GM19351 (cell line): ENCODE measurements around the gene PEX13.
A peak's percentile ranks its signal among the peaks of the same experiment; 100 is the strongest.
"Not testable (repeated sequence)": the region's sequence is repeated elsewhere in the genome, so short reads cannot be mapped to it uniquely, and the experiment has no call there.

Source experiments
- ATAC-seq: cut with Tn5 transposase; IDR thresholded peaks from one replicate; pipeline ENCODE4 v1.9.1; 2021; ENCODE audit warnings: mild to moderate bottlenecking, moderate library complexity; ENCODE audit not compliant: unreplicated experiment

The PEX13 gene

DNA sequence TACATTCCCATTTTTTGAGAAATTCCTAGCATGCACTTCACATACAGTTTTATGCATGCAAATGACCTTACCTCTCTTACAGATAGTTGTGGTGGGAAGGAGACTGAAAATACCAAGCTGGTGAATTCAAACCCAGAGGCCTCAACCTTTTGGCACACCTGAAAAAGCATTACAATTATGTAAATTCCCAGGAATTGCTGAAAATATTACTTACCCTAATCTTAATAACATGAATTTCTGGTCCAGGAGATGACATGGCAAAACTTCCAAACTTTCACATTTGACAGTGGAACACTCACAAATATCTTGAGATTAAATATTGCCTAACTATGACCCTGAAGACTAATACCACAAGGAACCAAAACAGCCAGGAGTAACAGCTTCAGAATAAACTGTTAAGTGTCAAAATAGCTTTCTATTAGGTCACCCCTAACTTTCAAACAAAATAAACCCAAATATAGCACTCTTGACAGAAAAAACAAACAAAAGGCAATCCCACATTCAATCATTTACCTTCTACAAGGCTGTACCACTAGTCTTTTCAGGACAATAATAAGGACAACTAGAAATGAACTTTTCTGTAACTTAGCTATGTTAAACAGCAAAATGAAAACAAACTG, 10.9 kb upstream of the PEX13 start:
- ATAC-seq, result no peak

DNA sequence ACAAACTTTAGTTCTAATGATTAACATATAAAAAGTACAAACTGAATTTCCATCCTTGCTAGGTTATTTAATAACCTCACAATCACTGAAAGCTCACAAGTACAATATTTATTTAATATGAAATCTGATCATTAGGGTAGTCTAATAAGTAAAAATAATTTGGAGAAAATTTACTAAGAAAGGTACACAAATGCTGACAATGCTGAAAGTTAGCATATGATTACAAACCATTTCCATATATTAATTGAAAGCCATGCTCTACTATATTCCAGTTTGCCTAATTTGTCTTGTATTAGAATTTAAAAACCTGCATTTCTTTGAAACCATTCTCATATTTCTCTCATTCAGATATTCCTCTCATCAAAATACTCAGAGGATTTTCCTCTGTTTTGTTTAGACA, 8.2 kb upstream of the PEX13 start:
- no peak for ATAC-seq

DNA sequence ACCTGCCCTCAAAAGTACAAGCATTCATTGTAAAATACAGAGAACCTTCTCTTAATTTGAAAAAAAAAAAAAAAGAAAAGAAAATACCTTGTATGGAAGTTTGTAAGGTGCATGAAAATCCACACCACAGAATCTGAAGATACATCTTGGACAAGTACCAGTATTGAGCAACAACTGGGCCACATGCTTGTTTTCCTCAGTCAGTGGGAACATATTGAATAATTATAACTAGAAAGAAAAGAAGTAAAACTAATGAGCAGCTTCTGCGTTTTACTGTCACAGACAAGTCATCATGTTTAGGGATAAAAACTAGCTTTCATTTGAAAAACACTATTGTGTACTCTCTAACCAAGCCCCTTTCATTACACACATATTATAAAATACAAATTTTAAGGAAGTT, 5.8 kb upstream of the PEX13 start:
- no peak for ATAC-seq

DNA sequence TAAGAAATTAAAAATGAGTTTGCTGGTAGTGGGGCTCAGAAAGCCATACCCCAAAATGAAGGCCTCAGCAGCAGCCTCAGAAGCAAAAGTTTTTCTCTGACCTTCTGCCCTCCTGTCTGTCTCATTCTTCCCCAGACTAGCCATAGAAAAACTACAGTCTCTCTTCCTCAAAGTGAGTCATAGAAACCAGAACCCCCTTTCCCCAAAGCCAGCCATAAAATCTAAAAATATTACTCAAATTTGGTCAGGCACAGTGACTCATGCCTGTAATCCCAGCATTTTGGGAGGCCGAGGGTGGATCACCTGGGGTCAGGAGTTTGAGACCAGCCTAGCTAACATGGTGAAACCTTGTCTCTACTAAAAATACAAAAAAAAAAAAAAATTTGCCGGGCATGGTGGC, 5.2 kb upstream of the PEX13 start:
- ATAC-seq, result not testable (repeated sequence)

DNA sequence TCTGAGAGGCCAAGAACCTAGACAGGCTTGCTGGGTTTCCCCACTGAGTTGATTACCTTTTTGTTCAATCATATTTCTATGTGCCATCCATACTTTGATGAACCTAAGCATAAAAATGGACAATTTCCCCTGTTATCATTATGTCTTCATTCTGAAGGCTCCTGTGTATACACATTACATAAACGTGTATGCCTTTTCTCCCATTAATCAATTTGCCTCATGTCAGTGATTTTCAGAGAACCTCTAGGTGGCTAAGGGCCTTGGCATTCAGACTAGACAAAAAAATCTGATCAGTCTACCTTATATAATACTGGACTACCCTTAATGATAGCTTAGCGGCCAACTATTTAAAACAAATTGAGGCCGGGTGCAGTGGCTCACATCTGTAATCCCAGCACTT, 4.1 kb upstream of the PEX13 start:
- no peak for ATAC-seq

DNA sequence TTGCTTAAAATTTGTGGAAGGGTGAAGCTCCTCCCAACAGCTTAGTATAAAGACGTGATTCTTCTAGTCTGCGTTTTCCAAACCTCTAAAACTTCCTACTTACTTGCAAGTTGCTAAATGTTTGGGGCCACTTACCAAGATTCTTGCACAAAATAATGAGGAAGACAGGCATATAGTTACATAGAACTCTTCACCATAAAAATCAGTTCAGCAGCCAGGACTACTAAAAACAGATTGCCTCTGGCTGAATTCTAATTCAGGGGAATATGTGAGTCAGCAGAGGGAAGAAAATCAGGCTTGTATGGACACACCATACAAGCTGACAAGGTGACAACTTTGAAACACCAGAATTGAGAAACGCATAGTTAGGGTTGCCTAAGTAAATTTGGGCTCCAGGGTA, 2.8 kb upstream of the PEX13 start:
- no peak for ATAC-seq

DNA sequence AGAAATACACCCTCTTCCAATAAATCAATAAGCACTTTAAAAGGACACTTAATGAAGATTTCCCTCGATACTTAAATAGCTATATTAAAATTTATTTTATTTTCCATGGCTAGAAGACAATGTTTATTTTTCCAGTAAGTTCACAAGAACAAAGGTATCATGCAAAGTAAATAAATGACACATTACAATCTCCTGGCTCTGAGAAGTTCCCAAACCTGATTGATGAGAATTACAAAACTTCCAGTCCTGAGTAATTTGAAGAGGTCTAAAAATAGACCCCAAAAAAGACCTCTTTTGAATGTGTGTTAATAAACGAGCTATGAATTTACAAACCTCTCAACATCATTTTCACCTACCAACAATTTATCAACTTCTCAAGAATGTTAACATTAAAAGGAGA, 1.5 kb upstream of the PEX13 start:
- no peak for ATAC-seq

DNA sequence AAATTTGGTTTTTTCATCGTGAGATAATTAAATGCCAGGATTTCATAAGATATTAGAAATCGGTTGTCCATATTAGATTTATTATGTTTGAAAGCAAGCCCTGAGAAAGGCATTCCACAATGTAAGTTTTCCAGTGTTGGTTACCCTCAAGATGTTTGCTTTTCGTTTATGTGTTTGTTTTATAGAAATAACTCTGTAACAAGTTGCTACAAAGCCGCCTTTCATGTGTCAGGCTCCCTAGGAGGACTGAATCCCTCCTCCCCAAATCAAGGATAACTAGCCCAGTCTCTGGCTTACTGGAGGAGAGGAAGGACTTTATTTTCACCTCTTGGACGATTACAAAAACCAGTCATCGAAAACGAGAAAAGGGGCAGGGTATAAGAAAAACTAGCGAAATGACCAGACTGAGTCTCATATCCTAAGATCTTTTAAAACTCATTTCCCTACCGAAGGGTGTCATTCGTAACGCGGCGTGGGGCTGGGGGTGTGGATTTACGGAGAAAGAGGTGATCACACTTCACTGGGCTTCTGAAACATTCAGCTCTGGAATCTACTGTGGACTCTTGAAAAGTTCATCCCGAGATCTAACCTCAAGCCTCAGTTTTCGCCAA, 1.0 kb upstream of the PEX13 start:
- ATAC-seq, result peak; percentile 11

DNA sequence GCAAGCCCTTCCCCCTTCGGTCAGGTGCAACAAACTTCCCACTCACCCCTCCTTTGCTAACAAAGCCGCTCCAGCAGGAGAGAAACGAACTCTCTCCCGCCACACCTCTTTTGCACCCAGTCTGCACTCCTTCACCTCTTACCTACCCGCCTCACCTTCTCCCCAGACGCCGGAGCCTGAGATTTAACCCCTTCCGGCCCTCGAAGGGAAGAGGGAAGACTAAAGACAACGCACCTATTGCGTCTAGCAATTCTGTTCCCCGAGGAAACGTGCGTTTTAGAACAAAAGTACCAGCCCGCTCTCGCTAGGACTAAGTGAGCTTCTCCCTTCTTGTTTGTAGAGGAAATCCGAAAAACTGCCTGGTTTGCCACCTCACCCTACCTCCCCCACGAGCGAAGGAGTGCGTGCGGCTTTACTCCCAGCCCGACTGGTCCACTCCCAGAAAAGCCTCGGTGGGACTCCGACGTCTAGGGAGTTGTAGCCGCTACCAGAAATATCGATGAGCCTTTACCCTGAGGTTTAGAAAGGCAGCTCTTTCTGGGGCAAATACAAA, 441 bp upstream of the PEX13 start:
- peak; percentile 62 for ATAC-seq

DNA sequence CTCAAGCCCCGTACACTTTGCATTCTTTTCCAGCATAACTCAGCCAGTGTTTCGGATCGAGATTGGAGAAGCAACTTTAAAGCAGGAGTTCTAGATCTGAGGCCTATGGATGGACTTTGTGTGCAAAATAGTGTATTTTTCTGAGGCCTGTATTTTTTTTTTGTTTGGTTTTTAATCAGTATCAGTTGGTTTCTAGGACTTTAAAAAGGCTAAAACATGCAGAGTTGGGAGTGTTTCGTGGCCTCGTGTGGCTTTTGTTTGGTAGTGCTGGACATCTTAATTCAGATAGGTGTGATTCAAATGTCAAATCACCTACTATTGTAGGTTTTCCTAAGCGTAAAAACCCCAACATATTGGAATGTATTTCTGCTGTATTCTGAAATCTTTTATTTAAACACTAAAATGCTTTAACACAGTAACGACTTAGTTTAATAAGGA, 817 bp downstream of the PEX13 start:
- ATAC-seq, result peak; percentile 16

DNA sequence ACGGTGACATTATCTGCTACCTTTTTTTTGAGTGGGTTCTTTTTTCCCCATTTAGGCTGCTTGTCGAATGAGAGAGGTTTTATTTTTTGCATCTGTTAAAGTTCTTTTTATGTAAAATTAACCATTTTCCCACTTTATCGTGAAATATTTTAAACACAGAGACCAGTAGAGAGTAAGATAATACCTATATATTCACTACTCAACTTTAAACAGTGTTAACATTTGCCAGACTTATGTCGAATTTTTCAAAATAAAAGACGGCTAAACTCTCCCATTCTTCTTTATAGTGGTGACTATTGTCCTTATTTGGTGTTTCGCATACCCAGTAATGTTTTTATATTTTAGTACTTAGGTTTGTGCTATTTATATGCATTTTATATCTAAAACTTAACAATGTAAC, 1.3 kb downstream of the PEX13 start:
- ATAC-seq, result no peak

DNA sequence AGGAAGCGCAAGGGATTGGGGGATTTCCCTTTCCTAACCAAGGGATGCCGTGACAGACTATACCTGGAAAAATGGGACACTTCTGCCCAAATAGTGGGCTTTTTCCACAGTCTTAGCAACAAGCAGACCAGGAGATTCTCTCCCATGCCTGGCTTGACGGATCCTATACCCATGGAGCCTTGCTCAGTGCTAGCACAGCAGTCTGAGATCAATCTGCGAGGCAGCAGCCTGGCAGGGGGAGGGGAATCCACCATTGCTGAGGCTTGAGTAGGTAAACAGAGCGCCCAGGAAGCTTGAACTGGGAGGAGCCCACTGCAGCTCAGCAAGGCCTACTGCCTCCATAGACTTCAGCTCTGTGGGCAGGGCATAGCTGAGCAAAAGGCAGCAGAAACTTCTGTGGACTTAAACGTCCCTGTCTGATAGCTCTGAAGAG, 3.7 kb downstream of the PEX13 start:
- no peak for ATAC-seq

DNA sequence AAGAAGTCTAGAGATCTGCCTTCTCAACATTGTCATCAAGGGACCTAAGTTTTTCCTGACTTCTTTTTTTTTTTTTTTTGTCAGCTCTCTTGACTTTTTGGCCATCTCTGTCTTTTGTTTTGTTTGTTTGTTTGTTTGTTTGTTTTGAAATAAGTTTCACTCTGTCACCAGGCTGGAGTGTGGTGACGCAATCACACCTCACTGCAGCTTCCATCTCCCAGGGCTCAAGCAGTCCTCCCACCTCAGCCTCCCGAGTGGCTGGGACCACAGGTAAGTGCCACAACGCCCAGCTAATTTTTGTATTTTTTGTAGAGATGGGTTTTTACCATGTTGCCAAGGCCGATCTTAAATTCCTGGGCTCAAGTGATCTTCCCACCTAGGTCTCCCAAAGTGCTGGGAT, 6.2 kb downstream of the PEX13 start:
- ATAC-seq, result no peak

DNA sequence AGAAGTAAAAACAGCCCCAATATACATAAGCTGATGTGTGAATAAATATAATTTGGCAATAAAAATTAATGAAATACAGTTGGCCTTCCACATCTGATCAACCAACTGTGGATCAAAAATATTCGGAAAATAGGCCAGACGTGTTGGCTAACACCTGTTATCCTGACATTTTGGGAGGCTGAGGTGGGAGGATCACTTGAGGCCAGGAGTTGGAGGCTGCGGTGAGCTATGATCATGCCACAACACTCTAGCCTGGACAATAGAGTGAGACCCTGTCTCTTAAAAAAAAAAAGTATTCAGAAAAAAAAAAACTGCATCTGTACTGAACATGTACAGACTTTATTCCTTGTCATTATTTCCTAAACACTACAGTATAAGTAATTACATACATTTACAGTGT, 12.0 kb downstream of the PEX13 start:
- ATAC-seq, result no peak

DNA sequence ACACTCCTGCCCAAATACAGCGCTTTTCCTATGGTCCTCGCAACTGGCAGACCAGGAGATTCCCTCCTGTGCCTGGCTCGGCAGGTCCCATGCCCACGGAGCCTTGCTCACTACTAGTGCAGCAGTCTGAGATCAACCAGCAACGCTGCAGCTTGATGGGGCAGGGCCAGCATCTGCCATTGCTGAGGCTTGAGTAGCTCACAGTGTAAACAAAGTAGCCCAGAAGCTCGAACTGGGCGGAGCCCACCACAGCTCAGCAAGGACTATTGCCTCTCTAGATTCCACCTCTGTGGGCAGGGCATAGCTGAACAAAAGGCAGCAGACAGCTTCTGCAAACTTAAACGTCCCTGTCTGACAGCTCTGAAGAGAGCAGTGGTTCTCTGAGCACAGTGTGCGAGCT, 17.1 kb downstream of the PEX13 start:
- ATAC-seq, result not testable (repeated sequence)

DNA sequence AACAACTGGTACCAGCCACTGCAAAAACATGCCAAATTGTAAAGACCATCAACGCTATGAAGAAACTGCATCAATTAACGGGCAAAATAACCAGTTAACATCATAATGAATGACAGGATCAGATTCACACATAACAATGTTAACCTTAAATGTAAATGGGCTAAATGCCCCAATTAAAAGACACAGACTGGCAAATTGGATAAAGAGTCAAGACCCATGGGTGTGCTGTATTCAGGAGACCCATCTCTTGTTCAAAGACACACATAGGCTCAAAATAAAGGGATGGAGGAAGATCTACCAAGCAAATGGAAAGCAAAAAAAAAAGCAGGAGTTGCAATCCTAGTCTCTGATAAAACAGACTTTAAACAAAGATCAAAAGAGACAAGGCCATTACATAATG, 19.1 kb downstream of the PEX13 start:
- not testable (repeated sequence) for ATAC-seq

DNA sequence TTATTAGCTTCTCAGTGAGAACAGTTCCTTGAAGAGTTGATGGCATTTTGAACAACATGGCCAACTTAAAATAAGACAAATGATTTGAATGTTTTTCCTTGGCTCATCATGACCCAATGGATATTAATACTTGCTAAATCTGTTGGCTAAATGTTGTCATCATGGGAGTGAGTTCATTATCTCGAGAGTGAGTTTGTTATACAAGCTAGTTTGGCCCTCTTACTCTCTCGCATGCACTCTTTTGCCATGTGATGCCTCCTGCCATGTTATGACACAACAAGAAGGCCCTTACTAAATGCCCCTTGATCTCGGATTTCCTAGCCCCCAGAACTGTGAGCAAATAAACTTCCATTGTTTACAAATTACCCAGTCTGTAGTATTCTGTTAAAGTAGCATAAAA, 25.3 kb downstream of the PEX13 start:
- no peak for ATAC-seq

DNA sequence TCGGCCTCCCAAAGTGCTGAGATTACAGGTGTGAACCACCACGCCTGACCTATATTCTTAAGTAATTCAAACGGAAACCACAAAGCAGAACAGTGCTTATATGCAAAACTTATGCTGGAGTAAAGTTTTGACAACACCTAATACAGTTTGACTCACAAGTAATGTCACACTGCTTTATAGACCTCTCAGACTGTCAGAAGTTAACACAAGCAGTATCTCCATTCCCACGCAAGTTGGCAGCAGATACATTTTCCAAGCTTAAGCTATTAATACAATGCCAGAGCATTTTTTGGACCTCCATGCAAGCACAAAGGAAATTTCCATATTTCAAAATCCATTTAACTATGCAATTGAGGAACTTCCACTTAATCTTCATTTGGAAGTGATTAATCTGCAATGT, 27.1 kb downstream of the PEX13 start:
- peak; percentile 66 for ATAC-seq

DNA sequence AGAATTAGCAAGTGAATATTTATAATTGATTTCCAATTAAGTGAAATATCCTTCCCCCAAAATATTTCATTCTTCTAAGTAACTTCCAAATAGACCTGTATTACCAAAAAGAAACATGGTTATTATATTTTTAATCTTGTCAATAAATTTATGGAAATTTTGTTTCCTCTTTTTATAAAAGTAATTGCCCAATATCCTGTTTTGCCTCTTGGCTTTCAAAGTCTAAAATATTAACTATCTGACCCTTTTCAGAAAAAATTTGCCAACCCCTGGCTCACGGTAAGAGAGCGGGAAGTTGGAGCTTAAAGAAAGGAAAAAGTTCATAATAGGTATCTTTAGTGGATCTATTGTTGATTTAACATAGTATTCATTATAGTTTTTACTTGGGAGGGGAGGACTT, 27.7 kb downstream of the PEX13 start:
- no peak for ATAC-seq

DNA sequence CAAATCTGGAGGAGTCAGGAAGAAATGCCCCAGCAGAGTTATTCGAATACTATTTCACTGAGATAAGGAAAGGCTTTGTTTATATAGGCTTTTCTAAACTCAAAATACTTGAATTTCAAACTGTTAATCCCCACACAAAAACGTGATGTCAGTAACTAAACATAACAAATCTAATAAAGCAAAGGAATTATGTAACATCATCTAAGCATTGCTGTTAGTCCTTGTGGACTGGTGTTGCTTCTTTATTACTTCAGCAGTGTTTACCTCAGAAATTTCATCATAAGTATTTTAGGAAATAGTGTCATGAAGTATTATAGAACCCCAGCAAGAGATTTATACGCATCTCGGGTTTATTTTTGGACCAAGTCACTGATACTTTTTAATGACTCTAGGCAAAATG, 28.5 kb downstream of the PEX13 start:
- no peak for ATAC-seq

DNA sequence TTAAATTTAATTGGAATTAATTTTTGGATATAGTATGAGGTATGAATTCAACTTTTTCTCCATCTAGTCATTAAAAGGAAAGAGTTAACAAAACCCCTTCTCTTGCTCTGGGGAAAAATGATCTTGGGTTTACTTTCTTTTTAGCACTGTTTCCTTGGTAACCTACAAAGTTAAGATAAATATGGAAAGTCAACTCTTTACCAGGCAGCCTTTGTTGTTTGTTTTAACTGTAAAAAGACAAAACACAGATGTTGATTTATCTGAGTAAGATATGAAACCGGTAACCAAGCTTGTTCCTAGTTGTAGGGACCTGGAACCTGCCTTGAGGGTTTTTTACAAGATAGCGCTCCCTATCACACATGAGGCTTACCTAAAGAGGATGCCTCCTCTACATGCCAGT, 38.0 kb downstream of the PEX13 start:
- no peak for ATAC-seq

DNA sequence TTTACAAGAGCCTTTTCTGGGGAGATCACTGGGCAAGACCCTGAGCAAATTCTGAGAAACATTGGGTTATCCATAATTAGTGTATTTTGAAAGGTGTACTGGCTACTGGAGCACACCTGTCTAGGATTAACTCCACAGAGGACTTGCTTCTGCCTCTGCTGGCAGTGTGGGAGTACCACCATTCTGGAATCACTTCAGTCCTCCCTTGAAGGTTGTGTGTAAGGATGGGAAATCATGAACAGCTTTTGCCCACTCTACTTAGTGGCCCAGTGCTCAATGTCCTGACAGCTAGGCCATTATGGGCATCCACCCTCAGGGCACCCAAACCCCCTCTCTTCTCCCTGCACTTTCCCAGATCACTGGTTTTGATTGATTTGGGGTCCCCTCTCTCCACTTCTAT, 40.0 kb downstream of the PEX13 start:
- ATAC-seq, result no peak

DNA sequence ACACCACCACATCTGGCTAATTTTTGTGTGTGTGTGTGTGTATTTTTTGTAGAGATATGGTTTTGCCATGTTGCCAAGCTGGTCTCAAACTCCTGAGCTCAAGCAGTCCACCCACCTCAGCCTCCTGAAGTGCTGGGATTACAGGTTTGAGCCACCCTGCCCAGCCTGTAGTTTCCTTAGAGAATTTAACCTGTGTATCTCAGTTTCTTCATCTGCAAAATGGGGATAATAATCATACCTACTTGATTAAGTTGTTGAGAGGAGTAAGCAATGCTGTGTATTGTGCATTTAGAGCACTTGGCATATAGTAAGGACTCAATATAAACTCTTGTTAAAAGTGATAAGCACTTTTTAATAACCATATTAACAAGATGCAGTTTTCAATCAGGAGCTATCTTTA, 41.9 kb downstream of the PEX13 start:
- no peak for ATAC-seq
